GM23338 (cell line): ENCODE results near the gene HSPA12B.

Source experiments
- CTCF ChIP-seq, 2 experiments: fragments of 200-600 bp in 1 of 2; sonication (generic) in 1 of 2; conservative IDR thresholded peaks; 2 replicates each; pipeline versions ENCODE4 v1.5.1 to v1.6.1; 2016 to 2017; ENCODE audit warnings: antibody characterized with exemption in 2 of 2, low read depth in 2 of 2, mild to moderate bottlenecking in 2 of 2, moderate library complexity in 1 of 2
- EZH2phosphoT487 ChIP-seq: fragments of 200-600 bp; sonication (generic); IDR thresholded peaks from one replicate; pipeline ENCODE4 v1.8.1; 2018; ENCODE audit warnings: antibody characterized with exemption; ENCODE audit not compliant: unreplicated experiment
- JUNB ChIP-seq: IDR thresholded peaks from one replicate; pipeline ENCODE4 v1.6.1; 2016; ENCODE audit warnings: antibody characterized with exemption; ENCODE audit not compliant: unreplicated experiment
- POLR2AphosphoS5 ChIP-seq: IDR thresholded peaks from 2 replicates; pipeline ENCODE4 v1.6.1; 2016; ENCODE audit warnings: antibody characterized with exemption, low read depth

- TF ChIP-seq CTCF (conservative IDR thresholded peaks at IDR 0.05; ENCODE audit: low read depth in 2 of 2) (peak in 1 of 2 experiments; percentile 26; a peak in 1 of 4 replicates), EZH2phosphoT487 (no peak), POLR2AphosphoS5 (0 out of 2 replicates have a peak, but pooled peaks have one; percentile 41), JUNB (no peak)
Measured at GRCh38 chr20:3744806-3745685, 12.6 kb downstream of the HSPA12B start.
